HepG2 (cell line): ENCODE measurements around the gene PNPLA2. TPM values are rescaled to one million over a fixed set of nuclear protein-coding genes. Genes with fewer than 3 reads are reported as not detected.

Experiments used
- ATAC-seq: fragments of 200-7000 bp; cut with Tn5 transposase; 3 replicates; pipeline ENCODE4 v1.9.1; 2020; ENCODE audit warnings: mild to moderate bottlenecking, moderate library complexity
- BruUV-seq: library from RNA; stranded (reverse); fragments of 400-500 nt; replicated peaks from 2 replicates; lab custom pipeline; 2021; lab: Mats Ljungman, UMichigan
- CTCF ChIA-PET: fragments of 300-600 bp; formaldehyde crosslinking; extraction: SDS; loops from one replicate; lab custom pipeline; 2021; ENCODE audit warnings: low total read pairs, inconsistent platforms, low intra/inter-chr PET ratio; lab: Yijun Ruan, JAX
- POLR2A ChIA-PET: fragments of 350-600 bp; sonication (Branson Sonifier 250); formaldehyde crosslinking; loops from one replicate; lab custom pipeline; 2020; ENCODE audit warnings: antibody characterized with exemption, inconsistent platforms; lab: Yijun Ruan, JAX
- DNase-seq: peaks from one replicate; pipeline ENCODE4 v3.0.0-alpha.2; 2015; ENCODE audit warnings: low spot score
- FAIRE-seq: peaks from 3 replicates; lab custom pipeline; 2011; peaks lifted over from hg19 to GRCh38; lab: Jason Lieb, UNC
- H2AFZ ChIP-seq: one replicate; pipeline ENCODE4 v1.6.1; 2011; ENCODE audit warnings: low read length, inconsistent platforms
- H3K27ac ChIP-seq: fragments of 300-600 bp; 3 replicates; pipeline ENCODE4 v1.8.0; 2011; ENCODE audit warnings: mixed run types, mild to moderate bottlenecking, mixed read lengths, low read length, inconsistent platforms; ENCODE audit not compliant: insufficient read depth; ENCODE audit errors: extremely low read length
- H3K27me3 ChIP-seq, 2 experiments: fragments of 200-600 bp in 1 of 2; 2 replicates in 1 of 2; 3 replicates in 1 of 2; pipeline versions ENCODE4 v1.6.0 to v1.8.0; 2011; ENCODE audit warnings: low read length in 2 of 2, mild to moderate bottlenecking in 2 of 2, moderate library complexity in 2 of 2, inconsistent platforms in 1 of 2; ENCODE audit not compliant: insufficient read depth in 2 of 2, control insufficient read depth in 1 of 2
- H3K36me3 ChIP-seq, 2 experiments: fragments of 200-600 bp in 1 of 2; replicated peaks in 1 of 2; 2 replicates in 1 of 2; 3 replicates in 1 of 2; pipeline versions ENCODE4 v1.5.1 to v1.8.0; 2011; ENCODE audit warnings: low read length in 2 of 2, inconsistent platforms in 1 of 2; ENCODE audit not compliant: insufficient read depth in 2 of 2, control insufficient read depth in 1 of 2
- H3K4me1 ChIP-seq: 2 replicates; pipeline ENCODE4 v1.5.1; 2012; ENCODE audit warnings: low read length, inconsistent platforms; ENCODE audit not compliant: insufficient read depth
- H3K4me2 ChIP-seq: 2 replicates; pipeline ENCODE4 v1.6.0; 2011; ENCODE audit warnings: low read depth, low read length, inconsistent platforms
- H3K4me3 ChIP-seq, 3 experiments: fragments of 200-600 bp in 1 of 3; sonication (generic), shearing (Covaris generic) in 1 of 3; replicated peaks in 1 of 3; 2 replicates each; pipeline ENCODE4 v1.5.1; 2011 to 2016; ENCODE audit warnings: low read length in 3 of 3, inconsistent platforms in 2 of 3, low read depth in 2 of 3, mild to moderate bottlenecking in 2 of 3, control low read depth in 1 of 3, mixed read lengths in 1 of 3; ENCODE audit not compliant: insufficient read depth in 1 of 3
- H3K79me2 ChIP-seq: one replicate; pipeline ENCODE4 v1.6.1; 2011; ENCODE audit warnings: low read length, inconsistent platforms; ENCODE audit not compliant: insufficient read depth
- H3K9ac ChIP-seq: 2 replicates; pipeline ENCODE4 v1.6.0; 2011; ENCODE audit warnings: mild to moderate bottlenecking, low read depth, low read length, inconsistent platforms; ENCODE audit not compliant: insufficient read depth
- H3K9me3 ChIP-seq: 2 replicates; pipeline ENCODE4 v1.5.1; 2012; ENCODE audit warnings: mild to moderate bottlenecking, low read length
- H4K20me1 ChIP-seq: 2 replicates; pipeline ENCODE4 v1.6.0; 2011; ENCODE audit warnings: inconsistent platforms, mild to moderate bottlenecking, low read length, moderate library complexity; ENCODE audit not compliant: insufficient read depth
- ATM ChIP-seq: fragments of 450-650 bp; IDR thresholded peaks from 2 replicates; pipeline ENCODE4 v1.7.1; 2017; ENCODE audit warnings: mild to moderate bottlenecking, borderline replicate concordance
- CBFB ChIP-seq: sonication (generic); formaldehyde crosslinking; IDR thresholded peaks from 2 replicates; pipeline ENCODE4 v1.4.0; 2020; ENCODE audit warnings: missing genetic modification reagents
- DMAP1 ChIP-seq: IDR thresholded peaks from 2 replicates; pipeline ENCODE4 v1.6.1; 2016
- GABPB1 ChIP-seq: IDR thresholded peaks from 2 replicates; pipeline ENCODE4 v1.6.1; 2016; ENCODE audit warnings: mild to moderate bottlenecking, missing genetic modification reagents, moderate library complexity, missing compliant biosample characterization
- IKZF4 ChIP-seq: sonication (generic); formaldehyde crosslinking; IDR thresholded peaks from 2 replicates; pipeline ENCODE4 v1.5.1; 2020; ENCODE audit warnings: borderline replicate concordance, mild to moderate bottlenecking, low read depth, missing genetic modification reagents; ENCODE audit errors: not compliant biosample characterization
- NFATC3 ChIP-seq: sonication (generic); formaldehyde crosslinking; IDR thresholded peaks from 2 replicates; pipeline ENCODE4 v1.5.1; 2020; ENCODE audit warnings: mild to moderate bottlenecking, missing genetic modification reagents
- RAD21 ChIP-seq: fragments of 450-650 bp; formaldehyde crosslinking; IDR thresholded peaks from 2 replicates; pipeline ENCODE4 v1.5.0; 2020; ENCODE audit warnings: mild to moderate bottlenecking
- SMC3 ChIP-seq: IDR thresholded peaks from 2 replicates; pipeline ENCODE4 v1.6.1; 2011; ENCODE audit warnings: low read length, improper control_type of control experiment
- ZNF790 ChIP-seq: sonication (generic); formaldehyde crosslinking; IDR thresholded peaks from 2 replicates; pipeline ENCODE4 v1.8.0; 2022; ENCODE audit warnings: missing genetic modification reagents, mild to moderate bottlenecking, borderline replicate concordance
- ZNF891 ChIP-seq: sonication (generic); formaldehyde crosslinking; IDR thresholded peaks from 2 replicates; pipeline ENCODE4 v1.5.0; 2020; ENCODE audit warnings: mild to moderate bottlenecking, missing genetic modification reagents
- WGBS: methylation state at CpG from one replicate; pipeline ENCODE4 v1.1.6; 2017; ENCODE audit warnings: low lambda C conversion rate; 5-methylcytosine and 5-hydroxymethylcytosine counted together
- in situ Hi-C: cut with HindIII; loops from 2 replicates; pipeline ENCODE4 v1.10.0; 2017; ENCODE audit warnings: low pct_unique_long_range_greater_than_20kb; ENCODE audit not compliant: extremely low pct_ligation_motif_present
- intact Hi-C: fragments of 100-400 bp; cut with micrococcal nuclease; formaldehyde crosslinking; loops from one replicate; pipeline ENCODE4 v1.10.0; 2022; ENCODE audit not compliant: unreplicated experiment
- polyA plus RNA-seq, 8 experiments: library from polyadenylated mRNA; depleted of rRNA in 3 of 8; stranded (reverse) in 7 of 8; unstranded in 1 of 8; fragments of >200 nt; fragmentation: Illumina TruSeq in 4 of 8; extraction: Trizol in 4 of 8; gene quantifications; 2 replicates each; pipeline versions ENCODE4 v1.2.1 to v1.2.3, GENCODE V29; 2011 to 2016; ENCODE audit warnings: low read depth in 4 of 8, missing spikeins in 1 of 8, mixed read lengths in 1 of 8; ENCODE audit not compliant: insufficient read depth in 1 of 8
- total RNA-seq, 5 experiments: library from RNA; depleted of rRNA; stranded (reverse); fragments of >200 nt; fragmentation: Illumina TruSeq; extraction: Trizol; gene quantifications; 2 replicates each; pipeline ENCODE4 v1.2.3, GENCODE V29; 2016; ENCODE audit warnings: low read depth in 1 of 5
- TF ChIP-seq, protein P1 (sequence below): sonication (generic); formaldehyde crosslinking; IDR thresholded peaks from 2 replicates; pipeline ENCODE4 v1.5.1; 2020; ENCODE audit warnings: mild to moderate bottlenecking, missing genetic modification reagents, moderate library complexity
- TF ChIP-seq, protein P2 (sequence below): sonication (generic); formaldehyde crosslinking; IDR thresholded peaks from 2 replicates; pipeline ENCODE4 v1.5.0; 2020; ENCODE audit warnings: mild to moderate bottlenecking, missing genetic modification reagents, moderate library complexity
- TF ChIP-seq, protein P3 (sequence below): sonication (generic); formaldehyde crosslinking; IDR thresholded peaks from 2 replicates; pipeline ENCODE4 v1.5.0; 2020; ENCODE audit warnings: mild to moderate bottlenecking, low read depth, missing genetic modification reagents, borderline replicate concordance

Gene PNPLA2
- total and polyA plus RNA-seq, 2 of the 13 experiments (the other 11 are each of a cell fraction or from before 2014, with no cell fraction given) = 10.5 to 43.2 TPM

DNA sequence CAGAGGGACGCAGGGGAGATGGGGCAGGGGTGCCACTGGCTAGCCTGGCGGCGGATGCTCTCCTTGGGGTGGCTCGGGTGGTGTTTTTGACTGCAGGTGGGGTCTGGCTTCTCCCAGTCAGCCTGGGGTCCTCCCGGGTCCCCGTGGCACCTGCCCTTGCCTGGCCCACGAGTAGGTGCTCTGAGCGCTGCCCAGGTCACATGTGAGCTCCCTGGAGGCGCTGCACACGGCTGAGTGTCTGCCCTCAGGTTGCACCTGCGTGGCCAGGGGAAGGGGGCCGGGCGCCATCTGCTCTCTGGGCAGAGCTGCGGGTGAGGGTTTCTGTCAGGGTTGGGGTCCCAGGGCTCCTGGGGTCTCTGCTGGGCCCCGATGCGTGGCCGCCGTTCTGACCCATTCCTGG, 29.2 kb downstream of the PNPLA2 start:
- no peak for TF ChIP-seq IKZF4
- no peak for TF ChIP-seq ZNF790
- TF ChIP-seq ZNF891 = 0 out of 2 replicates have a peak, but pooled peaks have one; percentile 21
- no peak for TF ChIP-seq DMAP1
- no peak for TF ChIP-seq CBFB (CRISPR knock-in tag)
- POLR2A ChIA-PET = no interaction called here
- WGBS = 100% methylated on average over 1 of the region's 18 CpGs
- Histone ChIP-seq H3K79me2 (peaks cover 2% of the 10 kb centered on the region), H3K4me3 (no peak overlapping the region), H3K4me1 (peaks cover 26% of the 10 kb centered on the region), H3K4me2 (no peak overlapping the region), H2AFZ (no peak overlapping the region), H3K9me3 (no peaks in the 10 kb centered on the region), H3K27ac (no peak overlapping the region), H3K9ac (no peak overlapping the region), H3K36me3 (no peaks in the 10 kb centered on the region; a peak in 2 of 5 replicates), H3K27me3 (no peaks in the 10 kb centered on the region), H4K20me1 (0 out of 2 replicates have a peak, but pooled peaks cover 4% of the 10 kb centered on the region)
- DNase-seq (no peak), FAIRE-seq (no peak), ATAC-seq (no peak)
- intact Hi-C loops = no loop called here
- in situ Hi-C loops = no loop called here
- BruUV-seq = no TSS peak
- CTCF ChIA-PET = interaction anchor here (2.1 kb wide), 1 partner anchor 203 kb away, joined by 8 read pairs; no protein-coding TSS in a partner anchor

DNA sequence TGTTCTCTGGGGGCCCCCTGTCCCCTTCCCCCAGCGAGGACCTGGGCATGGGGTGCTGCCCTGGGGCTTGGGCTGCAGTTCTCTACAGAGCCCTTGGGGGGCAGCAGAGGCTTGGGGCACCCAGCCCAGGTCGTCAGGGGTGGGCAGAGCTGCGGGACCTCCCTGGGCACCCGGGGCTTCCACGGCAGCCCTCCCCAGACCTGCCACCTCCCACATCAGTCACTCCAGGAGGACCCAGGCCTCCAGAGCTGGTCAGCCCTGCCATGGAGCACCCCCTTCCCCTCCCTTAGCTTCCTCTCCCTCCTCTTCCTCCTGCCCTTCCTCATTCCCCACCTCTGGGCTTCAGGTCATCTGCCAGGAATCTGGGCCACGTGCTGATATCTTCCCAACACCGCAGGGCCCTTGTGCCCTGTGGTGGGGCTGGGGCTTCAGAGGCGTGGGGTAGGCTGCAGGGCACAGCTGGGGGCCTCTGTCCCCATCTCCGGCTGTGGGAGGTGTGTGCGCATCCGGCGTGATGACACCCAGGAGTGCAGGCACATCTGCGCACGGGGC, 29.7 kb downstream of the PNPLA2 start:
- ATAC-seq = peak; percentile 7; the same call in 1 of the 3 replicates
- Histone ChIP-seq H3K27me3 (no peaks in the 10 kb centered on the region), H3K4me2 (no peak overlapping the region), H4K20me1 (0 out of 2 replicates have a peak, but pooled peaks cover 4% of the 10 kb centered on the region), H3K79me2 (no peaks in the 10 kb centered on the region), H3K9ac (no peak overlapping the region), H2AFZ (no peak overlapping the region), H3K4me3 (no peak overlapping the region), H3K36me3 (no peaks in the 10 kb centered on the region; a peak in 2 of 5 replicates), H3K4me1 (peaks cover 26% of the 10 kb centered on the region), H3K9me3 (no peaks in the 10 kb centered on the region), H3K27ac (no peak overlapping the region)
- ChIA-PET POLR2A (no interaction called here), CTCF (interaction anchor here (2.1 kb wide), 1 partner anchor 203 kb away, joined by 8 read pairs; no protein-coding TSS in a partner anchor)
- 96% methylated on average over 7 of the region's 14 CpGs for WGBS
- BruUV-seq = no TSS peak
- FAIRE-seq = no peak
- intact Hi-C loops = no loop called here
- in situ Hi-C loops = no loop called here
- no peak for DNase-seq
- TF ChIP-seq, protein P1, sequence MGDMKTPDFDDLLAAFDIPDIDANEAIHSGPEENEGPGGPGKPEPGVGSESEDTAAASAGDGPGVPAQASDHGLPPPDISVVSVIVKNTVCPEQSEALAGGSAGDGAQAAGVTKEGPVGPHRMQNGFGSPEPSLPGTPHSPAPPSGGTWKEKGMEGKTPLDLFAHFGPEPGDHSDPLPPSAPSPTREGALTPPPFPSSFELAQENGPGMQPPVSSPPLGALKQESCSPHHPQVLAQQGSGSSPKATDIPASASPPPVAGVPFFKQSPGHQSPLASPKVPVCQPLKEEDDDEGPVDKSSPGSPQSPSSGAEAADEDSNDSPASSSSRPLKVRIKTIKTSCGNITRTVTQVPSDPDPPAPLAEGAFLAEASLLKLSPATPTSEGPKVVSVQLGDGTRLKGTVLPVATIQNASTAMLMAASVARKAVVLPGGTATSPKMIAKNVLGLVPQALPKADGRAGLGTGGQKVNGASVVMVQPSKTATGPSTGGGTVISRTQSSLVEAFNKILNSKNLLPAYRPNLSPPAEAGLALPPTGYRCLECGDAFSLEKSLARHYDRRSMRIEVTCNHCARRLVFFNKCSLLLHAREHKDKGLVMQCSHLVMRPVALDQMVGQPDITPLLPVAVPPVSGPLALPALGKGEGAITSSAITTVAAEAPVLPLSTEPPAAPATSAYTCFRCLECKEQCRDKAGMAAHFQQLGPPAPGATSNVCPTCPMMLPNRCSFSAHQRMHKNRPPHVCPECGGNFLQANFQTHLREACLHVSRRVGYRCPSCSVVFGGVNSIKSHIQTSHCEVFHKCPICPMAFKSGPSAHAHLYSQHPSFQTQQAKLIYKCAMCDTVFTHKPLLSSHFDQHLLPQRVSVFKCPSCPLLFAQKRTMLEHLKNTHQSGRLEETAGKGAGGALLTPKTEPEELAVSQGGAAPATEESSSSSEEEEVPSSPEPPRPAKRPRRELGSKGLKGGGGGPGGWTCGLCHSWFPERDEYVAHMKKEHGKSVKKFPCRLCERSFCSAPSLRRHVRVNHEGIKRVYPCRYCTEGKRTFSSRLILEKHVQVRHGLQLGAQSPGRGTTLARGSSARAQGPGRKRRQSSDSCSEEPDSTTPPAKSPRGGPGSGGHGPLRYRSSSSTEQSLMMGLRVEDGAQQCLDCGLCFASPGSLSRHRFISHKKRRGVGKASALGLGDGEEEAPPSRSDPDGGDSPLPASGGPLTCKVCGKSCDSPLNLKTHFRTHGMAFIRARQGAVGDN (CRISPR knock-in tag) = peak; percentile 33; the same call in 1 of the 2 replicates
- TF ChIP-seq SMC3 (peak; percentile 15; the same call in 1 of the 2 replicates), ATM (no peak), NFATC3 (CRISPR knock-in tag) (no peak), RAD21 (CRISPR knock-in tag) (peak; percentile 72), GABPB1 (peak; percentile 24; the same call in 1 of the 2 replicates)
- TF ChIP-seq, protein P2, sequence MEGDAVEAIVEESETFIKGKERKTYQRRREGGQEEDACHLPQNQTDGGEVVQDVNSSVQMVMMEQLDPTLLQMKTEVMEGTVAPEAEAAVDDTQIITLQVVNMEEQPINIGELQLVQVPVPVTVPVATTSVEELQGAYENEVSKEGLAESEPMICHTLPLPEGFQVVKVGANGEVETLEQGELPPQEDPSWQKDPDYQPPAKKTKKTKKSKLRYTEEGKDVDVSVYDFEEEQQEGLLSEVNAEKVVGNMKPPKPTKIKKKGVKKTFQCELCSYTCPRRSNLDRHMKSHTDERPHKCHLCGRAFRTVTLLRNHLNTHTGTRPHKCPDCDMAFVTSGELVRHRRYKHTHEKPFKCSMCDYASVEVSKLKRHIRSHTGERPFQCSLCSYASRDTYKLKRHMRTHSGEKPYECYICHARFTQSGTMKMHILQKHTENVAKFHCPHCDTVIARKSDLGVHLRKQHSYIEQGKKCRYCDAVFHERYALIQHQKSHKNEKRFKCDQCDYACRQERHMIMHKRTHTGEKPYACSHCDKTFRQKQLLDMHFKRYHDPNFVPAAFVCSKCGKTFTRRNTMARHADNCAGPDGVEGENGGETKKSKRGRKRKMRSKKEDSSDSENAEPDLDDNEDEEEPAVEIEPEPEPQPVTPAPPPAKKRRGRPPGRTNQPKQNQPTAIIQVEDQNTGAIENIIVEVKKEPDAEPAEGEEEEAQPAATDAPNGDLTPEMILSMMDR (CRISPR knock-in tag) = peak; percentile 87
- TF ChIP-seq, protein P3, sequence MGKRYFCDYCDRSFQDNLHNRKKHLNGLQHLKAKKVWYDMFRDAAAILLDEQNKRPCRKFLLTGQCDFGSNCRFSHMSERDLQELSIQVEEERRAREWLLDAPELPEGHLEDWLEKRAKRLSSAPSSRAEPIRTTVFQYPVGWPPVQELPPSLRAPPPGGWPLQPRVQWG = no peak
